Retina (tissue), 1 donor: Measurements from ENCODE around the gene FBXW12.
"Not testable (repeated sequence)": the region's sequence is repeated elsewhere in the genome, so short reads cannot be mapped to it uniquely, and the experiment has no call there.

ENCODE experiments used
- DNase-seq: peaks from one replicate; pipeline ENCODE4 v3.0.0-alpha.2; 2016

Gene FBXW12

DNA sequence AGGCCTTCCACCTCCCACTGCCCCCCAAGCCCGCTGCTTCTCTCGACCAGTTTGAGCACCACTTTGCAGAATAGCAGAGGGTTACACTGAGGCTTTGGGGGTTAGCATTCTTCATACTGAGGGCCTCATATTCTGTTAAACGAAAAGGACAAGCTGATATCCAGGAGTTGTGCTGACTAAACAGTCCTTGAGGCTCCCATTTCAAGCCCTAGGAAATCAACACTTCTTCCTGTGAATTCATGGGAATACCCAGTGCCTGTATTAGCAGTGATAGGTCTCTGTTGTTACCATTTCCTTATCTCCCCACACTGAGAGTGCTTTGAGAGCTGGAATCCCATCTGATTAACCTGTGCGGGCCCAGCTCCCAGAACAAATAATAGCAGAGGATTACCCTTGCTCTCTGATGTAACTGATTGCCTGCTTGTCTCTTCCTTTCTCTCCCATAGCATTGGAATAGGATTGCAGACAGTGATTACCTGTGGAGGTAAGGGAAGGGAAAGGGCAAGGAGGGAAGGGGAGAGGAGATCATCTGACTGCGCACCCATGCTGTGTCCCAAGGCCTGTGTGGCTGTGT, 930 bp downstream of the FBXW12 start:
- DNase-seq: no peak

DNA sequence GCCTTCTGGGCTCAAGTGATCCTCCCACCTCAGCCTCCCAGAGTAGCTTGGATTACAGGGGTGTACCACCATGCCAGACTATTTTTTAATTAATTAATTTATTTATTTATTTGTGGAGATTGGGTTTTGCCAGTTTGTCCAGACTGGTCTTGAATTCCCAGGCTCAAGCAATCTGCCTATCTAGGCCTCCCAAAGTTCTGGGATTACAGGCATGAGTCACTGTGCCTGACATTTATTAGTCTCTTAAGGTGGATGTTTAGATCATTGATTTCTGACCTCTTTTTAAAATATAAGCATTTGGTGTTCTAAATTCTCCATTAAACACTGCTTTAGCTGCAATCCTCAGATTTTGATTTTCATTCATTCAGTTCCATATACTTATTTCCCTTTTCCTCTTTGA, 15.6 kb downstream of the FBXW12 start:
- DNase-seq: no peak

DNA sequence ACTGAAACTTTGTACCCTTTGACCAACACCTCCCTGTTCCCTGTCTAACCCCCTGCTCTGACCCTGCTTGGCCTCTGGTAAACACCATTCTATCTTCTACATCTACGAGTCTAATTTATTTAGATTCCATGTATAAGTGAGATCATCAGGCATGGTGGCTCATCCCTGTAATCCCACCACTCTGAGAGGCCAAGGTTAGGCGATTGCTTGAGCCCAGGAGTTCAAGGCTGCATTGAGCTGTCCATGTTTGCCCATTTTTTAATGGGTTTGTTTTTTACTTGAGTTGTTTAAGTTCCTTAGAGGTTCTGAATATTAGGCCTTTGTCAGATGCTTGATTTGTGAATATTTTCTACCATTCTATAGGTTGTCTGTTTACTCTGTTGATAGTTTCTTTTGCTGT, 16.9 kb downstream of the FBXW12 start:
- DNase-seq: no peak

DNA sequence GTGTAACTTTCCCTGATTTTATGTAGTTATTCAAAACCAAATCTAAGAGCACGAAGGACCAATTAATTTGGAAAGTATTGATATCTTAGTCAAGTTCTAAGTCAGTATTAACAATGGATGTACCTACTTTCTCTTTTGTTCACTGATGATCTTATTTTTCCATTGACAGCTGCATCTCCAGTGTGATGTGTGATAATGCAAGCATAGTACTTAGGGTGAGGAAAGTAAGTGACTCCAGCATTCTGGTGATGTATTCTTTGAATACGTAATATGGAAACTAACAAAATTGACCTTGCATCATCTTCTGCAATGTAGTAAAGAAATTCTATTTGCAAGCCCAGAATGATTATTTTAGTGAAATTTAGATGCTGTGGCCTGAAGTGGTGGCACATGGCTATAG, 22.4 kb downstream of the FBXW12 start:
- no peak for DNase-seq

DNA sequence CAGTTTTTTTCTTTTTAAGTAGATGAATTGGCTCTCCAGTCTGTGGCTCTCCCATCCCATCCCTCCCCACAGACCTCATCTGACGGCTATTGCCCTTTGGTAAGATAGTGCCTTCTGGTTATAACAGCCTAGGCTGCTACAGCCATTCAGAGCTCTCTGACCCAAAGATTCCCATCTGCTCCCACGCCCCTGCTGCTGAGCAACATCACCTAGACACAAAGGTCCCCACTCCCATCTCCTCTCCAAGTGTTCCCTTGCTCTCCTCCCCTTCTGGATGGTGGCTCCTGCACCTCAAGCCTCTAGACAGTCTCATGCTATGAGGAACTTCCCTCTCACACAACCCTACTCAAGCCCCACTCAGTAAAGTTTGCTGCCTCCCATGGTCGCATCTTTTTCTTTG, 23.7 kb downstream of the FBXW12 start:
- no peak for DNase-seq

DNA sequence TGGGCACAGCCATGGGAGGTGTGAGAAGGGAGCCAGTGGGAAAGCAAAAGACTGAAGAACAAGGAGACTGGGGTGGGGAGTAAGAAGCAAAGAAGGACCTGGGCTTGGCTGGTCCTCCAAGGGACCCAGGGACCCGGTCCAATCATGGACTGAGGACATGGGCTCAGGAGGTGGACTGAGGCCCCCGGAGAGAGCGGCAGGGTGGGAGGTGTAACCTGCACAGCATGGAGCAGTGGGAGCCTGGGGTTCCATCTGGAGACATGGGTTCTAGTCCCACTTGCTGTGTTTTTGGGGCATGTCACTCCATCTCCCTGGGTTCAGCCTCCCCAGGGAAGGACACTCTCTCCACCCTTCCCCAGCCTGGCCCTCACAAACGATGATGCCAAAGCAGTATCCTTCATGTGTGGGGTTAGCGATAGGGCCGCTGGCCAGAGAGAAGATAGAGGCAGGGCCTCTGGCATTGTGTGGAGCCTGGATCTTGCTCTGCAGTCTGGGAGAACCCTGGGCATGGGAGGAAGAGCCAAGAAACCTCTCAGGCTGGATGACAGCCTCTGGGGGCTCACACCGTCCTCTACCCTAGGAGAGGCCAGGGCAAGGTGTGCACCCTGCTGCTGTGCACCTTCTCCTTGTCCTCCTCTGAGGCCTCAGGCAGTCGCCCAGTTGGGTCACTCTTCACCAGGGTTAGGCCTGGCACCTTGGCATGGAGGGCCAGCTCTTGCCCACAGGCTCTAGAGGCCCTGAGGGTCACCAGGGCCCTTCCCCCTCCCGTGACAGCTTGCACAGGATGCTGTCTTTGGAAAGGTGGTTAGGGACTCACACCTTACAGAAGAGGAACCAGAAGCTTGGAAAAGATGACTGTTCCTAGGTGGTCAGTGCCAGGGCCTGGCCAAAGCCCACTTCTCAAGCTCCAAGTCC, 26.0 kb downstream of the FBXW12 start:
- no peak for DNase-seq

DNA sequence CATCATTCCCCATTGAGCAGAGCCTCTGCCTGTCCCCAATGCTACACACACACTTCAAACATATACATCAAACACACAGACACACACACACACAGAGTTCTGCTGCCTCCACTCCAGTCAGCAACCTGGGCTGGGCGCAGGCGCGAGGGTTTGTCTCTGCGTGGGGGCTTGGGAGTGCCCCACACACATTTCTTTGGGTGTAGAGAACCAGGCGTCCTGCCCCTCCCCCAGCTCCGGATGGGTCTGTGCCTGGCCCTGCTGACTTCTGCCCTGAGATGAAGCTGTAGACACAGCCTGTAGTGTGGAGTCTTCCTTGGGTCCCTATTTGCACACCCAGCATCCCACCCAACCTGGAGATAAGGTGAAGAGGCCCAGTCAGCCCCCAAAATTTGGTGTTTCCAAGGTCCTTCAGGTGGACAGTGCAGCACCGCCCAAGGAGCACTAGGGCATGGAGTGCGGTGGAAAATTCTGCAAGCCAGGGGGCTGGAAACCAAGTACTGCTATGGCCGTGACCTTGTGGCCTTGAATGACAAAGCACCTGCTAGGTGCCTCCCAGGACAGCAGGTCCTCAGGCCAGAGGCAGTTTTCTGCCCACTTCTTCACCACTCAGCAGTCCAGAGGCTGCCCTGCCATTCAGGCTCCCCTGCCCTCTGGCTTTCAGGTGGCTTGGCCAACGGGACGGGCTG, 26.8 kb downstream of the FBXW12 start:
- no peak for DNase-seq

DNA sequence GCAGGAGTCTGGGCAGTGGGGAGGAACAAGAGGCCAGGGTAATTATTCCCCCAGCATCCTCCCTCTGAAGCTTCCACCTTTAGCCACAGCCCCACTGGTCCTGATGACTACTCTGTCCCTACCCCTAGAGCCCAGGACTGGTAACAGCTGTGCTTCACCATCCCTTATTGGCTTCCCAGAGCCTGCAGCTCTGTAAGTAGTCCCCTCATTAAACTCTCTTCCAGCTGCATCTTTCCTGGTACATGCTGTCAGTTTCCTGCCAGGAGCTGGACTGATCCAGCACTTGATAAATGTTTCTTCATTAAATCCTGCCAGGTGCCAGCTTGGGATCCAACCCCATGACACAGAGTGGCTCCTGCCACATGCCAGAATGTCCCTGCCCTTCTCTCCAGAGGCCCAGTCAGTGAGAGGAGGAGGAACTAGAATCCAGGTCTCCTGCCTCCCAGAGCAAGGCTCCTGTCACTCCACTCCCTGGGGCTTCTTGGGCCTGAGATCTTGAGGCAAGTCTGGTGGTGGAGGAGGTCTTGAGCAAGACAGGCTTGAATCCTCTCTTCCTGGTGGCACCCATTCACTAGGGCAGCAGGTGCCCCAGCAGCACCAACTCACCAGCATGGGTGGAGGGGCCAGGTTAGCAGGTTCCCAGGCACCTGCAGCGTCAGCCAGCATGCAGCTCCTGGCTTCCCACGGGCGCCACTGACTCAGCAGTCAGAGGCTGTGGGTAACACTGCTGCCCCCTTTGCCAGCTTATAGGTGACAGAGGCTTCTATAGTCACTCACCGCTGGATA, 27.6 kb downstream of the FBXW12 start:
- DNase-seq: no peak

DNA sequence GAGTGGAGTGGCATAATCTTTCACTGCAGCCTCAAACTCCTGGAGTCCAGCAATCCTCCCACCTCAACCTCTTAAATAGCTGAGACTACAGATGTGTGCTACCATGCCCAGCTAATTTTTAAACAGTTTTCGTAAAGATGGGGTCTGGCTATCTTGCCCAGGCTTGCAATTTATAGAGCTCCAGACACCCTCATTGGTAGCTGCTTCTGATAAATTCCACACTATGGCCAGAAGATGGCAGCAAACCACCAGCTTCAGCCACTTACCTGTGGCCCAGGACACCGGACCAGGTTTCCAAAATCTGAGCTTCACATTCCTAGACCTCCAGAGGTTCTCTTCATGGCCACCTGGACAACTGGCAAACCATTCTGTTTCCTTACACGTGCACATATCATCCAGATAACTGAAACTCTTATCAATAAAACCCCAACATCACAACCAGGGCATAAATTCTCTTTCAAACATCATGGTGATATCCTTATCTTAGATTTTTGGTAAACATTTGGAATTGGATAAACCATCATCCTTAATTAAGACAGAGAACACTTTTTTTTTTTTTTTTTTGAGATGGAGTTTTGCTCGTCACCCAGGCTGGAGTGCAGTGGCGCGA, 28.9 kb downstream of the FBXW12 start:
- peak; percentile 58 for DNase-seq

DNA sequence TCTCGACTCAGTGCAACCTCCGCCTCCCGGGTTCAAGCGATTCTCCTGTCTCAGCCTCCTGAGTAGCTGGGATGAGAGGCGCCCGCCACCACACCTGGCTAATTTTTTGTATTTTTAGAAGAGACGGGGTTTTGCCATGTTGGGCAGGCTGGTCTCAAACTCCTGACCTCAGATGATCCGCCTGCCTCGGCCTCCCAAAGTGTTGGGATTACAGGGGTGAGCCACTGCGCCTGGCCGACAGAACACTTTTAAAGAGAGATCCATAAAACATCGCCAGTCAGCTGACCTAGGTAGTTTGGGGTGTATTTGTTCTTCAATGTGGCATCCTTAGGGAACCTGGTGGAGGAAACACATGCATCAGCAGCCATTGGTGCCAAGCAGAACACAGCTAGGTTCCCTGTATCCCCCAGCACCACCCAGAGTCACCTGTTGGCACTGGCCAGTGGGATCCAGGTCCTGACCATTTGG, 29.4 kb downstream of the FBXW12 start:
- DNase-seq: not testable (repeated sequence)

DNA sequence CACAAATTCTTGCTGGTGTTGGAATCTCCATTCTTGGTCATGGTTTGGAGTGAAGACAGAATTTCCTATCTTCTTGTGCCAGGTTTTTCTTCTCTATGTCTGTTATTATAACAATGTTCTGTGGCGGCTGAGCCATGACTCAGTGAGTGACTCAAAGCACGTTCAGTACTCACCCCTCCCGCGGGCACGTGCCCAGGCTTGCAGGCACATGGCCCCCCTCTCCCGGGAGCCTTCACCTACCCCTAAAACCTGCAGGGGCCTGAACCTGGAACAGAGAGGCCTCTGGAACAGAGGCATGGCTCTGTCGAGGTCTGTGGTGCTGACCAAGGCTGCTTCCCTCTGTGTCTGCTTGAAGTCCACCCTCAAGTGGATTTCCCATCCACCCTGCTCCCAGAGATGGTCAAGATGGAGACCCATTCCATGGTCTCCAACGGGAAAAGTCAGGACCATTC, 30.3 kb downstream of the FBXW12 start:
- DNase-seq: no peak

DNA sequence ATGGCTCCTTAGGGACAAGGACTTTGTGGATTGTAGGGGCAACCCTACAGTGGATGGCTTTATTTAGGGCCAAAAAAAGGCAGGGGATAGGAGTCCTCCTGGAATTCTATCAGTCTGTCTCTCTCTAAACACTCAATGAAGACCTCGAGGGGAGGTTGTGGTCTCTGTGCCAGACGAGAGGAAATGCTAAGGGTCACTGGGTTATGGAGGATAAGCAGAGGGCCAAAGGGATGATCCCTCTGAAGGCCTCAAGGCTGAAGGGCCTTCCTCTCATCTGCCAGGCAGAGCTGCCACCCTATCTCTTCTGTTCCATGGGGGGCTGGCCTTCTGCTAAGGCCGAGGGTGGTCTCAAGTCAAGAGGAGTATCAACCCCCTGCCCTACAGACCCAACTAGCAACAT, 30.9 kb downstream of the FBXW12 start:
- DNase-seq: no peak

DNA sequence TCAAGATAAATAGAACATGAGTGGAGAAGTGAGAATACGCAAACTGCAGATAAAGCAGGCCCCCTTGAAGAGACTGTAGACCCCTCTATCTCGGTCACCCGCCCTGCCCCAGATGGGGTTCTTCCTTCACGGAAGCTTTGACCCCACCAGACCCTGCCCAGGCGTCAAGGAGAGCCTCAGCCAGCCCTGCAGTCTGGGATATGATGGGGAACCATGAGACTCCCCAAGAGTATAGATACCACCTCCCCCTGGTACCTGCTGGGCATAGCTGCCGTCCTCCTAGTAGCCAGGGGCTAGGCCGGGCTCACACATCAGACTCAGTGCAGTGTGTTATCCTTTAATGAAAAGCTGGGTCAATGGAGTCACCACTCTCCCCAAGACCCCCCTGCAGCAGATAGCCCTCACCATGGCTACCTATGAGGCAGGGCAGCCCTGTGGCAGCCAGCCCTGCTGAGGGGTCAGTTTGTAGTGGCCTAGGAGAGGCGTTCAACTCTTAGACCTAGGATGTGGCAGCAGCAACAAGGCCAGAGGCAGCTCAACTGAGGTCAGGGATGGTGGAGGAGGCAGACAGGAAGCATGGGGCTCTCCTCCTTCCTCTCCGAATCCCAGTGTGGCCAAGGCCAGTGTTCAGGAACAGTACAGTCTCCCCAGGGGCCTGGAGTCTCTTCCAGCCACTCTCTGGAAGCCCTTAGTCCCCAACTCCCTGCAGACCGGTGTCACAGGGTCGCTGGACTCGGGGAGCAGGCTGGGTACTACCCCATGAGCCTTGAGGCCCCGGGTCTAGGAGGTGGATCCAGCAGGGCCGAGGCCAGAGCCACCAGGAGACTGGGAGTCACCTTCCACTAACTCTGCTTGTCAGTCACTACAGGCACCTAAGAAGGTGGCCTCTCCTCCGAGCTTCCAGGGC, 31.8 kb downstream of the FBXW12 start:
- no peak for DNase-seq

DNA sequence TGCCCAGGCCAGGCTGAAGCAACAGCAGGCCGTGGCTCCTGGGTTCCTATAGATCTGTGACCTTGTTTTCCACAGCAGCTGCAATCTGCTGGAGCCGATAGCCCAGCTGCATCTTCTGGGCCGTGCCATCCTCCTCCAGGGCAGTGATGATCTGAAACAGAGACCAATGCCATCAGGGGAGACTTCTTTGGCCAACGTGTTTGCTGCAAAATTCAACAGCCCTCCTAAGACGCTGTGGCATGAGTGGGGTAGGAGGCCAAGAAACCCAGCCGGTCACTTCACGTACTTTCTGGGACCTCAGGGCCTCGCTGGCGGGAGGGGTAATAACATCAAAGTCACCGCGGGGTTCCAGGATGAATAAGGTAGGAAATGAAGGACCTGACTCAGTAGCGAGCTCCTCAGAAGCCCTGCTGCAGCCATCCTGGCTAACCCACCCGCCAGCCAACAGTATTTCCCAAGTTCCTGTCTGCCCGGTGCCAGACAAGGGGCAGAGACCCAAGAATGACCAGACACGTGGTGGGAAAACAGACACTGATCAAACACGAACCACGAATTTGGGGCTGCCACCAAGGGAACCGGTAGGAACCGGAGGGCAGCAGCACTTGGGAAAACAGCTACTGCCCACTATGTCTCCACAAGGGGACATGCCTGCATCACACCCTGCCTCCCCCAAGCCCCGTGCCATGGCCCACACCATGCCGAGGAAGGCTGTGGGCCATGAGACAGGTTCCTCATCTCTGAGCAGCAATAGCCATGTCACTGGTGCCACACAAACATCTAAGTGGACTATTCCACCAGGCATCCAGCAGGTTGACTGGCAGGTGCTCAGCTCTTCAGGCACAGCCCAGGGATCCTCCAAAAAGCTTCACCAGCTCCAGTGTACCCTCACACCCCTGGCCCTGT, 32.7 kb downstream of the FBXW12 start:
- no peak for DNase-seq

DNA sequence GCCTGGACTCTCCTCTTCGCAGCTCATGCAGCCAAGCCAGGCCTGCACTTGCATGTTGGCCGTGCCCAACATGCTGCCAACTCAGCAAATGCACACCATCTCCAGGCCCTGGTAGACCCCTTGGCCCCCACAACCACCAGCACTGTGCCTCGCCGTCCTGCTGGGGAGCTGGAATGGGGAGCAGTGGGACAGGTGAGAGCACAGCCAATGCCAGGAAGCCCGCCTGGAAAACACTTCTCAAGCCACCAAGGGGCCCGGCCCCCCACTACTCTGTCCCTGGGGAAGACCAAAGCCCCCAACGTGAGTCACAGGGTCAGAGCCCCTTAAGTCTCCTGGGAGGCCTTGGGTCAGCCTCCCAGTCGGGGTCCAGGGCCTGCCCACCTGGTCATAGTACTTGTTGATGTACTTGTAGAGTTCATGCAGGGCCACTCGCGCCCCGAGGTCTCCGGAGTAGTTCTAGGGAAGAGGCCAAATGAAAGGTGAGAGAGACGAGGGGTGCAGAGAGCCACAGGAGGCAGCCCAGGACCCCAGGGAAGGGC, 33.4 kb downstream of the FBXW12 start:
- DNase-seq: no peak

DNA sequence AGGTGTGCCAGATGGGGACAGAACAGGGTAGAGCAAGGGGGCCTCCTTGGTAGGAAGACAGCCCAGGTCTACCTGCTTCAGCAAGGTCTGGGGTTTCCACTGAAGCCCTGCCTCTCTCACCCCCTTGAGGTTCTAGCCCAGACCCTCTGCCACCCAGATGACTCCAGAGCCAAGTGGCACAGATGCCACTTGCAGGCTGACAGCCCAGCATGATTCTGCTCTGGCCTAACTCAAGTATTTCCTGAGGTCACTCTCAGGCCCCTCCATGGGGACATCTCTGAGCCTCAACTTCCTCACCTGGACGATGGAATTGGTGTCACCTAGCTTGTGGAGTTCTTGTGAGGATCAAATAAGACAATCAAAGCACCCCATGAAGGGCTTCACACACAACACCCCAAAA, 34.0 kb downstream of the FBXW12 start:
- no peak for DNase-seq

DNA sequence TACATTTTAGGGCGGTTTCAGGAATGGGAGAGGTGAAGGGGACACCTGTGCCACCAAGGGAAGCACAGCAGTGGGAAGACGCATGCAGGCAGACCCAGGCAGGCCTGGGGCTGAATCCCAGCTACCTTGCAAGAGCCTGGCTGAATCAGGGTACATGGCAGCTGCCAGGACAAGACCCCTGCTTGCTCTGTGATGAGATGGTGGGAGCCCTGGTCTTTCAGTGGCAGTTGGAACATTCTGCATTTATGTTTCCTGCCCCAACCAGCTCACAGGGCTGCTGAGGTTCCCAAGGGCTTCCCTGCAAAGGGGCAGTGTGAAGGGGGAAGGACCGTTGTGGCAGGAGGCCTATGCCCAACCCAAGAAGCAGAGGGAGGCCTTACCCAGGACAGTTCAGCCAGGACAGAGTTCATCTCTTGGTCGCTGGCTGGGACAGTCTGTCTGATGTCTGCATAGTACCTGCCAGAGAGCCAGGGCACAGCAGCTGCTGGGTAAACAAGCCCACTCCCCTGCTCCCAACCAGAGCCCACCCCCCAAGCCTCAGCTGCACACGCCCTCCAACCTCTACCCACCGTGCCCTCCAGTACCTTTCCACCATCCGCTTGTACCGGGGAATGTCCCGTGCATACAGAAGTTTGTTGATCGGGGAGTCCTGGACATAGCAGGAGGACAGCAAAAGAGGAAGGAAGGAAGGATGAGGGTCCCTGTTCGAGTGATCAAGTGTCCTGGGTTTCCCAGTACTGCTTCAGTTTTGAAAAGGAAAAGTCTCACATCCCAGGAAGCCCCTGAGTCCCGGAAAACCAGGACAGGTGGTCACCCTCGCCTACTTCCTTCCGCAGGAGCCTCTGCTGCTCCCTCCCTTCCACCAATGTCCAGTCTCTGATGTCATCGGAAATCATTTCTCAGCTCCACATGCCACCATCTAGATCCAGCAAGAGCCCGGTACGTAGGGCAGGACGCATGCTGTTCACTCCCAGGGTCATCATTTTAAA, 34.7 kb downstream of the FBXW12 start:
- DNase-seq: no peak

DNA sequence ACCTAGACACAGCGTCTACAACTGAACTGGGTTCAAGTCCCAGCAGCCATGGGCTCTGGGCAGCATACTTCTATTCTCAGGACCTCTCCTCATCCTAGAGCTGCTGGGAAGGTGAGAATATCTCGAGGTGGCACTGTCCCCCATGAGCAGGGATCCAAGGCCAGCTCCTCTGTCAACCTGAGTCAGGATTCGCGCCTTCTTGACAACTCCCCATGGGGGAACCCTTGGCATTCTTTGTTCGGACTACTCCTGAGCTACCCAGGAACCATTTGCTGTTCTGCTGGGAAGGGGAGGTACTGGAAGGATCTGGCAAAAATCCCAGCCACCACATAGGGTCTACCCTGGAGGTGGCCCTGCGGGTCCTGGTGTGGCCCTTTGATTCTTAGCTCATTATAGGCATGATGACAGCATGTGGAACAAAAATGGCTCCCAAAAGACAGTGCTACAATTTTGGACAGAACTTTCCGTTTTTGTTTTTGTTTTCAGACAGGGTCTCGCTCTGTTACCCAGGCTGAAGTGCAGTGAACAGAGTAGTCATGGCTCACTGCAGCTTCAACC, 35.6 kb downstream of the FBXW12 start:
- no peak for DNase-seq
